GM20000 (cell line): Measurements from ENCODE around the gene RBL2.

Experiments
- DNase-seq: peaks from one replicate; pipeline ENCODE4 v3.0.0; 2012; ENCODE audit warnings: low spot score
- TF ChIP-seq, protein P1 (sequence below): IDR thresholded peaks from 2 replicates; pipeline ENCODE4 v1.5.1; 2012; ENCODE audit warnings: mild to moderate bottlenecking, control low read depth; ENCODE audit errors: extremely low read depth, missing control alignments

RBL2 gene

DNA sequence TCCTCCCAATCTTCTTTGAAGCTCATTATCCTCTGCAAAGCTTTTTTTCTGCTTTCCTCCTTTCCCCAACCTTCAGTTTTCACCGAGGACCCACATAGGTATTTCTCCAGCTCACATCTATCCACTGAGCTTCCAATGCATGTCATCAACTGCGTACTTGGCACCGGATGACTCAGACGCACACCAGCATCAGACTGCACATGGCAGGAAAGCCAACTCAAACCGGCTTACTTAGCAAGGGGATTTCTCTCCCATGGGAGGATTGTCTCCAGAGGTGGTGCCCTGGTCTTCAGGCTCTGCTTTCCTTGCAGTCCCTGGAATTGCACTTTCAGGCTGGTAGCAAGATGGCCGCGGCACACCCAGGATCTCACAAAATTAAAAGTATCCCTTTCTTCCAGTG is 70.4 kb downstream of the RBL2 start:
- TF ChIP-seq, protein P1, sequence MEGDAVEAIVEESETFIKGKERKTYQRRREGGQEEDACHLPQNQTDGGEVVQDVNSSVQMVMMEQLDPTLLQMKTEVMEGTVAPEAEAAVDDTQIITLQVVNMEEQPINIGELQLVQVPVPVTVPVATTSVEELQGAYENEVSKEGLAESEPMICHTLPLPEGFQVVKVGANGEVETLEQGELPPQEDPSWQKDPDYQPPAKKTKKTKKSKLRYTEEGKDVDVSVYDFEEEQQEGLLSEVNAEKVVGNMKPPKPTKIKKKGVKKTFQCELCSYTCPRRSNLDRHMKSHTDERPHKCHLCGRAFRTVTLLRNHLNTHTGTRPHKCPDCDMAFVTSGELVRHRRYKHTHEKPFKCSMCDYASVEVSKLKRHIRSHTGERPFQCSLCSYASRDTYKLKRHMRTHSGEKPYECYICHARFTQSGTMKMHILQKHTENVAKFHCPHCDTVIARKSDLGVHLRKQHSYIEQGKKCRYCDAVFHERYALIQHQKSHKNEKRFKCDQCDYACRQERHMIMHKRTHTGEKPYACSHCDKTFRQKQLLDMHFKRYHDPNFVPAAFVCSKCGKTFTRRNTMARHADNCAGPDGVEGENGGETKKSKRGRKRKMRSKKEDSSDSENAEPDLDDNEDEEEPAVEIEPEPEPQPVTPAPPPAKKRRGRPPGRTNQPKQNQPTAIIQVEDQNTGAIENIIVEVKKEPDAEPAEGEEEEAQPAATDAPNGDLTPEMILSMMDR = no peak
- no peak for DNase-seq

GRCh38 chr16:53506254-53506653 is 72.0 kb downstream of the RBL2 start:
- DNase-seq = no peak
- TF ChIP-seq, protein P1 = no peak

- TF ChIP-seq, protein P1 = no peak
- DNase-seq = no peak
Measured at GRCh38 chr16:53507464-53508179, 73.4 kb downstream of the RBL2 start.

GRCh38 chr16:53509906-53510703 is 75.8 kb downstream of the RBL2 start:
- DNase-seq = peak; percentile 59
- TF ChIP-seq, protein P1 = peak; percentile 83

- TF ChIP-seq, protein P1 = no peak
- no peak for DNase-seq
Measured at GRCh38 chr16:53510704-53511070, 76.4 kb downstream of the RBL2 start.

- no peak for DNase-seq
- TF ChIP-seq, protein P1 = no peak
Measured at GRCh38 chr16:53511084-53511402, 76.8 kb downstream of the RBL2 start.
